Stimulated activated CD4-positive, alpha-beta T cell treated with anti-CD3 and anti-CD28 coated beads, Interleukin-4, amount 100 ng/mL, for 1 hour (primary cell): ENCODE results near the gene ERCC4.
A peak's percentile ranks its signal among the peaks of the same experiment; 100 is the strongest.

Experiments used
- DNase-seq: peaks from one replicate; pipeline ENCODE4 v3.0.0-alpha.2; 2020

ERCC4 gene

DNA sequence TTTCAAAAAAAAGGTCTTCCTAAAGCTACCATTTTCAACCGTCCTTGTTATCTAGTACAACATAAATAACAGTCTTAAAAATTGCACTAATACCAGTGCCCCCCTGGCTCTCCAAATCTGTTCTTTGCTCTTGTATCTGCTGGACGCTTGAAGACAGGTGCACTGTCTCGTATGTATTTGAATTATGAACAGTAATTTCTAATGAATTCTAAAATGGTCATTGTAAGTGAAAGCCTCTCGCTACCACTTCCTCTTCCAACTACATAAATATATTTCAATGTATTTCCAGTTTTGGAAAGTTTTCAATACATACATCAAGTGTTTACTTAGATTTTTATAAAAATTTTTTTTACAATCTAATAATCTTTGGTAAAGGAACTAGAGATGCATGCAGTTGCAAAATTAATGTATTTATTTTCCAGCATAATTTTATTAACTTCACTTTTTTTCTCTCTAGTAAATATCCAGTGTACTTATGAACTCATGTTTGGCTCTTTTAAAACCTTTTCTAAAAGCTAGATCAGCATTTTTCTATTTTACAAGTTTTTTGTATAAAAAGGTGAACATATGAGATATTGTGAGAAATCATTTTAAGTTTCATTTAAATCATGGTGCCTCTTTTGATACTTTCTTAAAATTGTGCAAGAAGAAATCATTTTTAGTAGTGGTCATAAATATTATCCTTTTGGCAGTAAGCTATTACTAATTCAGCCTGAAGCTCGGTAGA lies 31.0 kb downstream of the ERCC4 start:
- DNase-seq: no peak

DNA sequence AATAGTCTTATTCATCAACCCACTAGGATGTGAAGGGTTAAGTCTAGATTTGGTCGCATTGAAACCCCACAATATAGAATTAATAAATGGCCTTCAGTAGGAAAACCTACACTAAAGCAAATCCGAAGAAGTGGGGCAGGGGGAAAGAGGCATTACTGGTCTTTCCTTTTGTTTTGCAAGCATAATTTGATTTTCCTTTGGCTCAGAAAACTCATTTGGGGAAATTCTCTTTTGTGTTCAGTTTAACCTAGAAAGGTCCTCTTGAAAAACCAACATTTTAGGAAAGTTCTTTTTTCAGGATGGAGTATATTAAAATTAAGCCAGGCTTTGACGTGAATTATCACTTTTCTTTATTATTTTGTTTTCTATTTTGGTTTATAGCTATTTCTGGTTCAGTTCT lies 31.7 kb downstream of the ERCC4 start:
- no peak for DNase-seq

DNA sequence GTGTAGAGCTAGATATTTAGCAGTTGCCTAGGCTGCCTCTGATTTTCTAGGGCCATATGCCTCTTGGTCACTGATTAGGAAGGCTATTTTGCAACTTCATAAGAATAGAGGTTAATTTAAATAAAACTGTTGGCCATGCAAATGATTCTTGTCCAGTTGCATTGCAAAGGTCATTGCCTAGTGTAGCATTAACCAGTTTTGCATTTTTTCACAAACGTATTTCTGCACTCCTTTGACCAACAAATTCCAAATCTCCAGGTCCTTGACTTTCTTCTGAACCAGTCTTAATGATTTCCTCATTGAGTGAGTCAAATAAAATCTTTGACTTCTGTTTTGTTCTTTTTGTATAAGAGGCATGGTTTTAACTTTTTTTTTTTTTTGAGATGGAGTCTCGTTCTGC lies 33.5 kb downstream of the ERCC4 start:
- no peak for DNase-seq

DNA sequence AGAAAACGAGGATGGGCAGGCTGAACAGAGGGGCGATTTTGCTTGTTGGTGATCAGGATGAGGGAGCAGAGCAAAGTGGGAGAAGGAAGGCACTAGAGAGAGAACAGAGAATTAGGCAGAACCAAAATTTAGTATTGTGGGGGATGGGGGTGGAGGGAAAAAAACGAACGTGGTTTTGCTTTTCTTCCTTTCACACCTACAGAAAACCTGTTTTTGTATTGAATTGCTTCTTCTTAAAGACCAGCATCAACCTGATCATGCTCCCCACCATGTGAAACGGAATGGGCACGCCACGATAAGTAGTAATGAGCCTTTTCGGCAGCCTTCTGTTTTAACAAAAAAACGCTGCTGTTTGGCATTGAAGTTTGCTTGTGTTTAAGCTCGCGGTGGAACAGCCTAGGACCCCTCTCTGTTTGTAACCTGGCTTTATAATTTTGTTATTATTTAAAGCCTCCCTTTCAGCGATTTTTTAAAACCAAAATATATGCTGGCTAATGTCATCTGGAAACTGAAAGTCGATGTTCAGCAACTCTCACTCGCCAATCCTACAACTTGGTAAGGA lies 36.8 kb downstream of the ERCC4 start:
- DNase-seq: no peak

DNA sequence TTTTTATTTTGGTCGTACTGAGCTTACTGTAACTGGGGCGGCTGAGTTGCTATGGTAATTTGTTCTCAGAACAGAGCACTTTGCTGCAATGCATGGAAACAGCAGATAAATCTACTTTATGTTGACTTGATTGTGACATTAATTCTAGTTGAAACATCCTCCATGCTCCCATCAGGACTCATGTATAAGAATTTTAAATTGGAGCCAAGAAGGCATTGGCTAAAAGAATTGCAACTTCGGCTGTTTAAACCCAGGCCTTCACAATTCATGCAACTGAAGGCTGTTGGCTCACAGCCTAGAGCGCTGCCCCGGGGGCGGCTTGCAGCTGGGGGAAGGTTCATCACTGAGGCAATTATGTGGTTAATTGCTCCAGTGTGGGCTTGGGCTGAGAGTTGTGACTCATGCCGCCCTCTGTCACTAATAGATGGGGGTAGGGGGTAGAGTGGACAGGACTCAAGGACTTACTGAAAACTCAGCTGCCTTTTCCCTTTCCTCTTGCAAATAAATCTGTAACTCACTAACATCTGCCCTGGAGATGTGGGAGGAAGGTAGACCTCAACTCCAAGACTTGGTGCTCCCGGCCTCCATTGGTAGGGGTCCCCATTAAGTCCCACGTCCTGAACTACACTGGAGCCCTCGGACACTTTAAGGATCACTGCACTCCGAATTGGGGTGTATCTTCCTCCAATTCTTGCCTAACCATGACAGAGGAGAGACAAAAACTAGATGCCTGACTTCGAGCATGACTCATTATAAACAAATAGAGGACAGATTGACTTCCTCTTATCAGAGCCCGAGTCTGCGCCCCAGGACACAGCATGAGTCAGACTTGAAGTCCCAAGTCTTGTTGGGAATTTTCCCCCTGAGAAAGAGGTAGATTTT lies 37.5 kb downstream of the ERCC4 start:
- DNase-seq: peak; percentile 8

DNA sequence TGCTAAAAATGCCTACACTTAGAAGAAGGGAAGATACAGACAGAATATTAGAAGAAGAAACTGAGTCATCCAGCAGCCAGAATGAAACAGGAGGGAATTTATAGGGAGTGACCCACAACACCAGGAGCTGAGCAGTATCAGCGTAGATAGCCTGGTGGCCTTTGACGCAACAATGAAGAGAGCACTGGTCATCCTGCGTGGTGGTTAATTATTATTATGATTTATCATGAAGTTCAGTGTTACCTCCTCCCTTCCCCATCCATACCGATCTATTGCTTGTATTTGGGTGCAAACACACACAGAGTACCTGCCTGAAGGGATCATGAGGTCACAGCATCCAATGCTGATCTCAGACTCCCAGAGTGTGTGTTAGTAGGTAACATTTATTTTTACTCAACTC lies 38.5 kb downstream of the ERCC4 start:
- no peak for DNase-seq

DNA sequence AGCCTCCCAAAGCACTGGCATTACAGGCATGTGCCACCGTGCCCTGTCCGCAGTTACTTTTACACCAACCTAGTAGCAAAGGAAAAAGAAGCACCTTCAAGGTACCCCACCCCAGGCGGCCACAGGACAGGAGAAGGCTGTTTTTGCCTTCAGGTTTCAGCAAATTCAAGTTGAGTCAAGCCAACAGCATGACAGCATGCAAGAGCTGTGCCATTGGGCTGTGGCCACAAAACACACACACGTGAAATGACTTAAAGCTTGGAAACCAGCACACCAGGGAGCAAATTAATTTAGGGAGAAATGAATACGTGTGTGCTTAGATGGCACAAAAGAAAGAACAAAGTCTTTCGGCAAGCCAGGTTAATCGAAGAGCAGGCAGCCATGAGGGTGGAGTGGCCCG lies 39.7 kb downstream of the ERCC4 start:
- DNase-seq: no peak

DNA sequence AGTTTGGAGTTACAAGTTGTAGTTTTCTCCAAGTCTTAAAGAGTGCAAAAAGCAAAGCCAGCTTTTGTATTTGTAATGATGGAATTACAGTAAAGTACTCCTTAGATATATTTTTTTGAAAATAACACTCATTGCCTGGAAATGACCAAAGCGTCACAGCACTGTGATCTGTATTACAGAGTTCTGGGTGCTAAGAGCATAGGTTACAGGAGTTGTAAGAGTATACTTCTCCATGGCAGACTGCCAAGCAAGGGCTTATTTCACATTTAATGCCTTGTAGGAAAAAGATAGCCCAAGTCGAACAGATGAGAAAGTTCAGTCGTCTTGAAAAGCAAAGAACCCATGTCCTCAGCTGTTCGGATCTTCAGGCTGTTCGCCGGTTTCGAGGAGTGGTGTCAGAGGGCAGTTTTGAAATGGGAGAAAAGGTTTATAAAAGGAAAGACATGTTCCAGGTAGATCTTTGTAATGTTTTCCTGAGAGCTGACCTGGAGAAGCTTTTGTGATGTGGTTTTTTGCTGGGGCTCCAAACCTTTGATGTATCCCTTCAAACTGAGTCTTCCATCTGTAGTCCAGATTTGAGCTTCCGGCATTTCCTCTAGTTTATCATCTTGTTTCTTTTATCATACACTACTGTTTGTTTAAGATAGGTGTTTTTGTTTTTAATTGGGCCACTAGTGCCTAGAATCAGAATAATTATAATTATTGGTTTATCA lies 41.3 kb downstream of the ERCC4 start:
- no peak for DNase-seq

DNA sequence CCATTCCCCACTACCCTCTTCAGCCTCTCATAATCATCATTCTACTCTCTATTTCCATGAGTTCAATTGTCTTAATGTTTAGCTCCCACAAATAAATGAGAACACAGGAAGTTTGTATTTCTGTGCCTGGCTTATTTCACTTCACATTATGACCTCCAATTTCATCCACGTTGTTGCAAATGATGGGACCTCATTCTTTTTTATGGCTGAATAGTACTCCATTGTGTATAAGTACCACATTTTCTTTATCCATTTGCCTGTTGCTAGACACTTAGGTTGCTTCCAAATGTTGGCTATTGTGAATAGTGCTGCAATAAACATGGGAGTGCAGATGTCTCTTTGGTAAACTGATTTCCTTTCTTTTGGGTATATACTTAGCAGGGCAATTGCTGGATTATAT lies 42.3 kb downstream of the ERCC4 start:
- no peak for DNase-seq

DNA sequence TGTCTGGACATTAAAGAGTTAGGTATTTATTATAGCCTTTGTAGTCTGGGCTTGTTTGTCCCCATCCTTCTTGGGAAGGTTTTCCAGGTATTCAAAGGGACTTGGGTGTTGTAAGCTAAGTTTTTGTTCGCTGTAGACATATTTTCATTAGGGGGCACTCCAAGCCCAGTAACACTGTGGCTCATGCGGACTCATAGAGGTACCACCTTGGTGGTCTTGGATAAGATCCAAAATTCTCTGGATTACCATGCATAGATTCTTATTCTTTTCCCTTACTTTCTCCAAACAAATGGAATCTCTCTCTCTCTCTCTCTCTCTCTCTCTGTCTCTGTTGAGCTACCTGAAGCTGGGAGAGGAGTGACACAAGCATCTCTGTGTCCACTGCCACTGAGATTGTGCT lies 48.9 kb downstream of the ERCC4 start:
- DNase-seq: no peak

DNA sequence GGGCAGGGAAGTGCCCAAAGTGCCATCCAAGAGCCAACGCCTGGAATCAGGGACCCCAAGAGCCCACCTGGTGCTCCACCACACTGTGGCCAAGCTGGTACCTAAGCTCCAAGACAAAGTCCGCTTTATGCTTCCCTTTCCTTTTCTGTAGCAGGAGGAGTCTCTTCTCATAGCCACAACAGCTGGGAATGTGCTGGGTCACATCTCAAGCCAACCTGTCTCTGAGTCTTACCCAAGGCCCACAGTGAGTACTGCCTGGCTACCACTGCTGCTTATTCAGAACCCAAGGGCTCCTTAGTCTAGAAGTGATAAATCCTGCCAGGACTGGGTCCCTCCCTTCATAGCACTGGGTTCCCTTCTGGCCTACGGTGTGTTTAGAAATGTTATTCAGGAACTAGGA lies 49.8 kb downstream of the ERCC4 start:
- DNase-seq: no peak

DNA sequence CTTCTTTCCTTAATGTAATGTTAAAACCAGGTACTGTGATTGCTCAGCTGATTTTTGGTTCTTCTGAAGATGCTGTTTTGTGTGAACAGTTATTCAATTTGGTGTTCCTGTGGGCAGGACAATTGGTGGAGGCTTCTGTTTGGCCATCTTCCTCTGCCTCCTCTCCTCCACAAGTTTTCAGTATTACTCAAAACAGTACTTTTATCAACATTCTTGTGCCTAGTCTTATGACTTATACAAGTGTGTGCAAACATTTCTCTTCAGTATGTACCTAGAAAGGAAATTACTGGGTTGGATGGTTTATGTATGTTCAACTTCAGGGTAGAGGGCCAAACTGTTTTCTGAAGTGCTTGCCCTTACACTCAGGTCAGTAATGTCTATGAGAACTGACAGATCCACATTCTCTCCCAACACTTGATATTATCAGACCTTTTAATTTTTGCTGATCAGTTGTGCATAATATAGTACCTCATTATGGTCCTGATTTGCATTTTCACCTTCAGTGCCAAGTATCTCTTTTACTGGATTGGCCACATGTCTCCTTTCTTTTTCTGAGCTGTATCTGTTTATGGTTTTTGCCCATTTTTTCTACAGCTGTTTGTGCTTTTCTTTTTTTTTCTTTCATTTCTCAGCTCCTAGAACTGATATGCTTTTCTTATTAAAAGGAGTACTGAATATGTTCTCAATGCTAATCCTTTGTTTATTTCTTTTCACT lies 50.9 kb downstream of the ERCC4 start:
- DNase-seq: no peak

DNA sequence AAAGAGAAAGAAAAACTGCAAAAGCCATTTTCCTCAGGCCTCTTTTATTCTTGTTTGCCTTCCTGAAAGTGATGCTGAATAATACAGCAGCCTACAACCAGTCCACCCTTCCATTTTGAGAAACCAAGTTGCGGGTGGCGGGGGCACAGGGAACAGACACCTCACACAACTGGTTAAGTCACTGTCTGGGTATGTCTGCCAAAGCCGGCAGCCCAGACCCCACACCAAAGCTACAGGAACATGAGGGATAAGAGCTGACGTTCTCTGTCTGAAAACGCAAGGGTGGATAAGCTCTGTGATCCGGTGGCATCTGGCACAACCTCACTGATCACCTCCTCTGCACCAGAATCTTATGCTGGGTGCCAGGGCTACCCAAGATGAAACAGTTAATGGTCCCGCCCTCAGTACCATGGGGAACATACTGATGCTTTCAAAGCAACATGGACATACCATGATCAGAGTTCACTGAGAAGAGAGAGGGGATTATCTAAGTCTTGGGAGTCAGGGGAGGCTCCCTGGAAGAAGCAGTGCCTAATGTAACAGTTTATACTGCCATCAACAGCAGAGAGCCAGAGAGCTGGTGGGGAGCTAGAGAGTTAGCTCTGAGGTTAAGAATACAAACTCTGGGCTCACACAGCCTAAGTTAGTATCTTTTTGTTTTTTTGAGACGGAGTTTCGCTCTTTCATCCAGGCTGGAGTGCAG lies 53.5 kb downstream of the ERCC4 start:
- DNase-seq: no peak

DNA sequence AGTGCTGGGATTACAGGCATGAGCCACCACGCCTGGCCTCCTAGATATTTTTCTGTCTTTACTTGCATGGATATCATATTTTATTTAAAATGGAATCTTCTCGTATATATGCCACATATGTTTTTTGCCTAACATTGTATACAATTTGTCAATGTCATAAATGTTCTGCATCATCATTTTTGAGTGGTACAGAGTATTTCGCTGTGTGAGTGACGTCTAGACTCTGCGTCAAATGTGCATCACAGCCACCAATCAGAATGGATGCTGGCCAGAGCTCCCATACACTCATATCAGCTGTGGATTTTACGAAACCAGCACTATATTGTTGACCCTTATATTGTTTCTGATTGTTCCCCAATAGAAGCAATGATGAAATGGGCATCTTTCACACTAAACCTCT lies 57.2 kb downstream of the ERCC4 start:
- no peak for DNase-seq

DNA sequence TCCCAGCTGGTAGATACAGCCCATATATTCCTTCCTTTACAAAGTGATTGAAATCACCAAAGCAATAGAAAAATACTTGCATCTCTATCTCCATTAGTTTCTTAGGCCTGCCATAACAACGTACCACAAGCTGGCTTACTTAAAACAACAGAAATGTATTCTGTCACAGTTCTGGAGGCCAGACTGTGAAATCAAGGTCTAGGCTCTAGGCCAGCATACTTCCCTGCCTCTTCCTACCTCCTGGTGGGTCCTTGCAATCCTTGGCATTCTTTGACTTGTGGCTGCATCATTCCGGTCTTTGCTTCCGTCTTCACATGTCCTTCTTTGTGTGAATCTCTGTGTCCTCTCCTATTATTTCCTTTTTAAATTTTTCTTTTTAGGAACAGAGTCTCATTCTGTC lies 62.5 kb downstream of the ERCC4 start:
- DNase-seq: no peak

DNA sequence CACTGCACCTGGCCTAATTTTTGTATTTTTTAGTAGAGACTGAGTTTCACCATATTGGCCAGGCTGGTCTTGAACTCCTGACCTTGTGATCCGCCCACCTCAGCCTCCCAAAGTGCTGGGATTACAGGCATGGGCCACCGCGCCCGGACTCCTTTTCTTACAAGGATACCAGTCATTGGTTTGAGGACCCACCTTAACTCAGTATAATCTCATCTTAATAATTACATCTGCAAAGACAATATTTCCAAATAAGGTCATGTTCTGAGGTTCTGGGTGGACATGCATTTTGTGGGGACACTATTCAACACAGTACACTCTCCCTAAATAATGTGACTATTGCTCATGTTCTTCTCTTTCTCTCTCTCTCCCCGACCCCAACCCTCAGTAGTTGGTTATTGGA lies 63.7 kb downstream of the ERCC4 start:
- no peak for DNase-seq

DNA sequence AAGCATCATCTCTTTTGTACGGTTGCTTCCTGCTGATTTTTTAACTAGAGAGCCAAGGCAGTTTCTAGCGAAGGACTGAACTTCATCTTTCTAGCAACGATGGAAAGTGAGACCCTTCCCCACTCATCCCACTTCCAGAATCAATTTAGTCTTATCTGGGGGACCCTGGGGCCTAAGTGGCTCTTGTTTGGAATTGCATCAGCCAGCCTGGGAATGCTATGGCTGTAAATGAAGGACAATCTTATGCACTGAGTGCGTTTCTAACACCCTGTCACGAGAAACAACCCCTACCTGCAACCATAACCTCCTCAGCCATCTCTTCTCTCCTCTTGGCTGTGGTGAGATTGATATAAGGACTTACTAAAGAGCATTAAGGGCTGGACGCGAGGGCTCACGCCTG lies 64.8 kb downstream of the ERCC4 start:
- DNase-seq: no peak

DNA sequence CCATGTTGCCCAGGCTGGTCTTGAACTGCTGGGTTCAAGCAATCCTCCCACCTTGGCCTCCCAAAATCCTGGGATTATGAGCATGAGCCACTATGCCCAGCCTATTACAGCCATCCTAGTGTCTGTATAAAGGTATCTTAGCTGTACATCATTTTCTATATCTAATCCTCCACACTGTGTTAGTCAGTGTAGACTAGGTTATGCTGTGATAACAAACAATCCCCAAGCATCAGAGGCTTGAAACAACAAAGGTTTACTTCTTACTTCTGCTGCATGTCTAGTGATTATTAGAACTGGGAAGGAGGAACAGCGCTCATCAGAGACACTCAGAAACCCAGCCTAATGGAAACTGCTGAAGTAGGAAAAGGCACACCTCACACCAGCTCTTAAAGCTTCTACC lies 68.1 kb downstream of the ERCC4 start:
- DNase-seq: no peak

DNA sequence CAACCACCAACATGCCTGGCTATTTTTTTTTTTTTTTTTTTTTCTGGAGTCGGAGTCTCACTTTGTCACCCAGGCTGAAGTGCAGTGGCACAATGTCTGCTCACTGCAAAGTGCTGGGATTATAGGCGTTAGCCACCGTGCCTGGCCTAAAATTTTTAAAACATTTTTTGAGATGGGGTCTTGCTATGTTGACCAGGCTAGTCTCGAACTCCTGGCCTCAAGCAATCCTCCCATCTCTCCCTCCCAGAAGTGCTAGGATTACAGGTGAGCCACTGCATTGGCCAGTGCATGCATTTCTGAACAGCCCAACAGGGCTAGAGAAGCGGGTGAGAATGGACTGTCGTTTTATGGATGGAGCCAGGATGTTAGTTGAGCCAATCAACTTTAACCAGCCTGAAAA lies 72.4 kb downstream of the ERCC4 start:
- no peak for DNase-seq

DNA sequence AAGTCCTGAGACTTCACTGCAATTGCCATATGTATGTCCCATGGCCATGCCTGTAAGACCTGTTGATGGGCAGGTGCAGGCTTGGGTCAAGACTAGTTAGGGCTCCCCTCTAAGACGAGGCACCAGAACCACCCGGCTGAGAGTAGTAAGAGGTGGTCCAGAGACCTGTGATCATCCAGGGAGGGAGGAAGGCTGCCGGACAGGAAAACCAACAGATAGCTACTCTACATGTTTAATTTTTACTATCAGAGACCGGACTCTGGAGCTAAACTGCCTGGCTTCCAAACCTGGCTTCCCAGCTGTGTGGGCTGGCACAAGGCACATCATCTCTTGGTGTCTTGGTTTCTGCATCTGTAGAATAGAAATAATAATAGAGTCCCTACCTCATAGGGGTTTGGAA lies 73.0 kb downstream of the ERCC4 start:
- DNase-seq: no peak

DNA sequence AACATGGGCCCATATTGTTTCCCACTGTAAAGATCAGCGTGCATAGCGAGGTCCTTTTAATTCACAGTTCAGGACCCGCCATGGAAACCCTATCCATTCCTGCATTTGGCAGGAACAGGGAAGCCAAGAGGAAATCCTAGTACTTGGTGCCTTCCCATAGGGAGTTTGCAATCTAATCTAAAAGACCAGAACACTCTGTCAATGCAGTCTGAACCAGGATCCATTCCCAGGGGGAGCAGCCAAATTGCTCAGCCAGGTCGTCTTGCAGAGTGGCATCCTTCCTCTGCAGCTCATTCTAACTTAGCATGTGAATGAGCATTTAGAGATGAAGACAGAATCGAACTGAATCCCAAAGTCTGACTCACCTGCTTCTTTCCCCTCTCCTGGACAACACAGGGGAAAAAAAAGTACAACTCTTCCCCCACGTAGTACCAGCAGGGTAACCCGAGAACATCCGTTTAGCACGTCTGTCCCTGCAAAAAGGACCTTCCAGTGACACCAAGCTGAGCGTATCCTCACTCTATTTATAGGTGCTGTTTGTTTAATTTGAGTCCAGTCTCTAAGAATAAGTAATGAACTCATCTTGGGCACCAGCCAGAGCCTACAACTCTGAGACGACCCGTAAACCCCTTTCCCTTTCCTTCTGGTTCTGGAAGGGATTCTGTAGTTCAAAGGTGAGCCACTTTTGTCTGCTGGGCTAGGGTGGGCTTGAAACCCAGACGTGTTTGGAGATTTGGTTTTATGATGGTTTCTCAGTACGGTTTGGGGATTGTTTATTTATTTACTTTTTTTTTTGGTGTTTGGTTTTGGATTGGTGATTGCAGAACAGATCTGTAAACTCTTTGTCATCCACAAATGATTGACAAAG lies 74.5 kb downstream of the ERCC4 start:
- no peak for DNase-seq
